BLaER1 treated with 17β-estradiol and CSF1 and Interleukin-3, amounts not matched to agents 10 nM and 100 nM (cell line): ENCODE measurements around the gene CD4.
A peak's percentile ranks its signal among the peaks of the same experiment; 100 is the strongest.

Experiments used
- H3K27ac ChIP-seq, 11 experiments: shearing (Covaris generic); formaldehyde crosslinking; 2 replicates each; pipeline ENCODE4 v1.8.1; 2022
- H3K27me3 ChIP-seq, 11 experiments: shearing (Covaris generic); formaldehyde crosslinking; 2 replicates each; pipeline ENCODE4 v1.8.1; 2022
- H3K36me3 ChIP-seq, 11 experiments: shearing (Covaris generic); formaldehyde crosslinking; 2 replicates each; pipeline ENCODE4 v1.8.1; 2022
- H3K4me1 ChIP-seq, 10 experiments: shearing (Covaris generic); formaldehyde crosslinking; 2 replicates each; pipeline ENCODE4 v1.8.1; 2022
- H3K4me2 ChIP-seq, 11 experiments: shearing (Covaris generic); formaldehyde crosslinking; 2 replicates each; pipeline ENCODE4 v1.8.1; 2022
- H3K4me3 ChIP-seq, 10 experiments: shearing (Covaris generic); formaldehyde crosslinking; 2 replicates each; pipeline ENCODE4 v1.8.1; 2022
- H3K9ac ChIP-seq, 11 experiments: shearing (Covaris generic); formaldehyde crosslinking; 2 replicates each; pipeline ENCODE4 v1.8.1; 2022
- H3K9me3 ChIP-seq, 11 experiments: shearing (Covaris generic); formaldehyde crosslinking; replicated peaks in 1 of 11; 2 replicates each; pipeline ENCODE4 v1.8.1; 2022
- H4K20me1 ChIP-seq, 11 experiments: shearing (Covaris generic); formaldehyde crosslinking; 2 replicates each; pipeline ENCODE4 v1.8.1; 2022
- Cebpa-rat ChIP-seq, 11 experiments: shearing (Covaris generic); IDR thresholded peaks; 2 replicates each; pipeline ENCODE4 v1.8.1; 2022

The CD4 gene

GRCh38 chr12:6759741-6760140 lies 29.6 kb upstream of the CD4 start:
- TF ChIP-seq Cebpa-rat (IDR thresholded peaks at IDR 0.05), result no peak
- Histone ChIP-seq H3K27me3 (peaks cover 12 to 47% (median 40%) of the 10 kb centered on the region in 11 experiments), H3K9ac (no peak overlapping the region), H3K36me3 (no peaks in the 10 kb centered on the region), H3K4me1 (peaks cover 13 to 38% (median 29%) of the 10 kb centered on the region in 10 experiments), H3K9me3 (no peaks in the 10 kb centered on the region), H3K4me3 (no peak overlapping the region), H4K20me1 (no peaks in the 10 kb centered on the region; a peak in 1 of 22 replicates), H3K4me2 (no peak overlapping the region), H3K27ac (no peak overlapping the region)

DNA sequence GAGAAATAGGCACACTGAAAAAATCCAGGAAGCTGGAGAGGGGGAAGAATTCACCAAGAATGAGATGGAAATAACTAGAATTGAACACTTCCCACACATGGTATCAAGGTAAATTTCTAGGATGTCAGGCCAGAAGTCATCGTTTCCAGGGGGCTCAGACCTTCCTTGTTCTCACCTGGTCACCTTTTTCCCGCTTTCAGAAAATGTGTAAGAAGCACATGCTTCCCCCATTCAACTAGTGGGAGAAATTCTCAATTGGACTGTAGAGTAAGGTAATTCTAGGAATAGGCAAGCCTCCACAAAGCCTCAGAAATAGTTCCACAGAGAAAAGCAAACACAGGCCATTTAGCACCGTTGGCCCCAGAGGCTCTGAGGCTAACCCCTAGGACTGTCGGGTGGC lies 25.9 kb upstream of the CD4 start:
- Histone ChIP-seq H4K20me1 (peaks cover 0 to 22% (median 9%) of the 10 kb centered on the region in 11 experiments; a peak in 16 of 22 replicates), H3K9ac (no peak overlapping the region), H3K27me3 (peaks cover 40 to 84% (median 76%) of the 10 kb centered on the region in 11 experiments), H3K9me3 (no peaks in the 10 kb centered on the region), H3K4me3 (no peak overlapping the region), H3K4me2 (peak overlapping the region in 2 of 11 experiments; percentile 61 to 89; a peak in 4 of 22 replicates), H3K4me1 (peaks cover 13 to 42% (median 34%) of the 10 kb centered on the region in 10 experiments), H3K27ac (no peak overlapping the region), H3K36me3 (no peaks in the 10 kb centered on the region)
- no peak for TF ChIP-seq Cebpa-rat (IDR thresholded peaks at IDR 0.05)

- no peak for TF ChIP-seq Cebpa-rat (IDR thresholded peaks at IDR 0.05)
- Histone ChIP-seq H3K27ac (no peak overlapping the region), H3K4me2 (peak overlapping the region; percentile 27 to 95 (median 48); a peak in 21 of 22 replicates), H3K36me3 (no peaks in the 10 kb centered on the region), H3K27me3 (peaks cover 48 to 92% (median 85%) of the 10 kb centered on the region in 11 experiments), H3K9ac (no peak overlapping the region), H3K9me3 (no peaks in the 10 kb centered on the region), H4K20me1 (peaks cover 0 to 28% (median 17%) of the 10 kb centered on the region in 11 experiments; a peak in 17 of 22 replicates), H3K4me3 (peak overlapping the region in 3 of 10 experiments; percentile 6 to 46 (median 9); a peak in 3 of 20 replicates), H3K4me1 (peaks cover 9 to 47% (median 38%) of the 10 kb centered on the region in 10 experiments)
Observed at GRCh38 chr12:6764011-6764828, 25.1 kb upstream of the CD4 start.

DNA sequence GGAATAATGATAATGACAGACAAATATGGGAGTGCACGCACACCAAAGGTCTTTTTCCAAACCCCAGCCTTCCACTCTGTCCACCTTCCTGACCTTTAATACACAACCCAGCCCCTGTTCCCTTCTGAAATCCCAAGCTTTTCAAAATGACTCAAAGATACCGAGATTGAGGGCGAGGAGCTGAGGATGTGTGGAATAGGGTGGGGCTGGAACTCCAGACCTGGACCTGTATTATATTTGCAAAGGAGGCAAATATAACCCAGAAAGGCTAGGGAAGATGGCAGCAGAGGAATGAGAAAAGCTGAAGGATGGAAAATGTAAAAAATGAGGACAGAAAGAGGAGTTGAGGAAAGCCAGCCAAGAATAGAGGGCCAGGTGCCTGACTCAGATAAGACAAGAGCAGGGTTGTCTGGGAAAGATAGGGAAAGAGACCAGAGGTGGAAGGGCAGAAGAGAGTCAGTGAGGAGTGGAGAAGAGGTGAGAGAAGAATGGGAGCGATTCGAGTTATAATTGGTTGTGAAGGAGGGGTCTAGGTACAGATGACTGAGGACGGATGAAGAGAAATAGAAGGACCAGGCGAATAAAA lies 24.2 kb upstream of the CD4 start:
- no peaks in the 10 kb centered on the region; a peak in 1 of 22 replicates for H3K36me3 ChIP-seq
- H3K4me1 ChIP-seq, result peaks cover 9 to 55% (median 46%) of the 10 kb centered on the region in 10 experiments
- peaks cover 0 to 36% (median 21%) of the 10 kb centered on the region in 11 experiments; a peak in 17 of 22 replicates for H4K20me1 ChIP-seq
- TF ChIP-seq Cebpa-rat (IDR thresholded peaks at IDR 0.05), result no peak
- no peak overlapping the region for H3K9ac ChIP-seq
- peaks cover 57 to 96% (median 91%) of the 10 kb centered on the region in 11 experiments for H3K27me3 ChIP-seq
- H3K4me3 ChIP-seq, result peak overlapping the region in 8 of 10 experiments; percentile 6 to 79 (median 70); a peak in 9 of 20 replicates
- peak overlapping the region in 6 of 11 experiments; percentile 89 to 97 (median 95); a peak in 11 of 22 replicates for H3K4me2 ChIP-seq
- H3K9me3 ChIP-seq, result no peaks in the 10 kb centered on the region
- H3K27ac ChIP-seq, result no peak overlapping the region

GRCh38 chr12:6765634-6766581 lies 23.4 kb upstream of the CD4 start, which contains the start of gene PTMS:
Gene PTMS, plus strand, starts transcription at chr12:6766363. Its CDS starts 343 bp downstream, at chr12:6766706.
- H3K27ac ChIP-seq, result peak within 1 kb of the TSS in 5 of 11 experiments; percentile 29 to 73 (median 59); a peak in 9 of 22 replicates
- H3K9me3 ChIP-seq, result no peaks in the 10 kb centered on the region
- H3K9ac ChIP-seq, result peak within 1 kb of the TSS; percentile 38 to 90 (median 69); a peak in 21 of 22 replicates
- H3K36me3 ChIP-seq, result no peaks in the 10 kb centered on the region; a peak in 1 of 22 replicates
- H3K4me1 ChIP-seq, result peaks cover 9 to 62% (median 47%) of the 10 kb centered on the region in 10 experiments
- TF ChIP-seq Cebpa-rat (IDR thresholded peaks at IDR 0.05), result no peak
- H4K20me1 ChIP-seq, result peaks cover 0 to 36% (median 21%) of the 10 kb centered on the region in 11 experiments; a peak in 17 of 22 replicates
- peak within 1 kb of the TSS; percentile 85 to 97 (median 95) for H3K4me2 ChIP-seq
- H3K4me3 ChIP-seq, result peak within 1 kb of the TSS; percentile 56 to 79 (median 67)
- H3K27me3 ChIP-seq, result peaks cover 60 to 98% (median 96%) of the 10 kb centered on the region in 11 experiments

GRCh38 chr12:6766651-6767349 lies 22.5 kb upstream of the CD4 start:
- H3K9me3 ChIP-seq, result no peaks in the 10 kb centered on the region
- H3K27me3 ChIP-seq, result peaks cover 63 to 100% (median 100%) of the 10 kb centered on the region in 11 experiments
- peak overlapping the region; percentile 85 to 97 (median 95) for H3K4me2 ChIP-seq
- peak overlapping the region; percentile 56 to 79 (median 67) for H3K4me3 ChIP-seq
- peaks cover 9 to 71% (median 51%) of the 10 kb centered on the region in 10 experiments for H3K4me1 ChIP-seq
- no peak for TF ChIP-seq Cebpa-rat (IDR thresholded peaks at IDR 0.05)
- peak overlapping the region; percentile 38 to 90 (median 69); a peak in 21 of 22 replicates for H3K9ac ChIP-seq
- H4K20me1 ChIP-seq, result peaks cover 0 to 42% (median 21%) of the 10 kb centered on the region in 11 experiments; a peak in 17 of 22 replicates
- H3K27ac ChIP-seq, result peak overlapping the region in 5 of 11 experiments; percentile 29 to 73 (median 59); a peak in 9 of 22 replicates
- H3K36me3 ChIP-seq, result no peaks in the 10 kb centered on the region; a peak in 1 of 22 replicates
